Measurements from ENCODE around the gene KCNK15. TPM values are rescaled to one million over a fixed set of nuclear protein-coding genes. Genes with fewer than 3 reads are reported as not detected.

The KCNK15 gene
- total and polyA plus RNA-seq, 4 experiments from 2014 or later, result not detected

DNA sequence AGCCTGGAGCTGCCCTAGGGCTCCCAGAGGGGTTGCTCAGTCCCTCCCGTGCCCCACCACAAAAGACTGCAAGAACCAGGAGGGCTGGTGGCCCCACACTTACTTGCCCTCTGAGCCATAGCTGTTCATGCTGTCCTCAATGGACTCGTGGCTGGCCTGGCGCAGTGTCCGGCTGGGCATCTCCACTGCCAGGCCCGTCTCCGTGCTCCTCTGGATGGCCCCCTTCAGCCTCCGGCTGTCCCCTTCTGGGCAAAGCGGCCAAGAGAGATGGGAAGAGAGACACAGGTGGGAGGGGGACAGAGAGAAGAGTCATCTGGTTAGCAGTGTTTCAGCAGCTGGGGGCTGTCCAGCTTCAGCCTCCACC, 25.5 kb downstream of the KCNK15 start:
- Histone ChIP-seq H3K27ac (ENCODE audit: low read depth, low read length) (no peak overlapping the region), H3K4me1 (ENCODE audit: insufficient read depth, low read length) (no peaks in the 10 kb centered on the region), H3K27me3 (ENCODE audit: insufficient read depth, low read length) (peaks cover 3% of the 10 kb centered on the region), H3K4me3 (ENCODE audit: low read length in 2 of 2) (no peak overlapping the region), H3K36me3 (ENCODE audit: insufficient read depth, low read length) (no peaks in the 10 kb centered on the region), H3K9me3 (ENCODE audit: control insufficient read depth in 1 of 2, low read length in 2 of 2) (no peaks in the 10 kb centered on the region)
- ChIA-PET CTCF (ENCODE audit: partially characterized antibody) (no interaction called here), POLR2A (ENCODE audit: partially characterized antibody) (no interaction called here)
- intact Hi-C loops (cut with micrococcal nuclease), result no loop called here
- peaks cover 0 to 3% (median 0%) of the 10 kb centered on the region in 4 donors for H3K4me1 Mint-ChIP-seq
- no peaks in the 10 kb centered on the region for H3K36me3 Mint-ChIP-seq
- no peak overlapping the region for H3K4me3 Mint-ChIP-seq
- H3K9me3 Mint-ChIP-seq, result no peaks in the 10 kb centered on the region
- H3K27ac Mint-ChIP-seq, result no peak overlapping the region
- H3K27me3 Mint-ChIP-seq, result peaks cover 13 to 31% of the 10 kb centered on the region in 2 donors
- no peak for DNase-seq

DNA sequence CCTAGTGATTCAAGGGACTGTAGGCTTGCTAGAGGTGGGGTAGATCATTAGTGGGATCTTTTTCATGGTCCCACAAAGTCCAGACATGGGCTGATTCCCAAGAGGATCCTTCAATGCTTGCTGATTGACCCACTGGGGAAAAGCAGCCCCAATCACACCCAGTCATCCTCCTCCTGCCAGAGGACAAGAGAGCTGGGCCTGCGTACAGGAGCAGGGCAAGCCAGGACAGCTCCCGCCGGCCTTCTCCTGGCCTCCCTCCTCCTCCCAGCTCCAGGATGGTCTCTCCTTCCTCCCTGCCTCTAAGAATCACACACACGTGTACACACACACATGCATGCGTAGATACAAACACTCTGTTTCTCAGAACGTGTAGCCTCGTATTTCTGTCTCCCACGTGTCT, 27.0 kb downstream of the KCNK15 start:
- no peak for DNase-seq
- Histone ChIP-seq H3K4me3 (ENCODE audit: low read length in 2 of 2) (no peak overlapping the region), H3K4me1 (ENCODE audit: insufficient read depth, low read length) (no peaks in the 10 kb centered on the region), H3K9me3 (ENCODE audit: control insufficient read depth in 1 of 2, low read length in 2 of 2) (no peaks in the 10 kb centered on the region), H3K27ac (ENCODE audit: low read depth, low read length) (no peak overlapping the region), H3K27me3 (ENCODE audit: insufficient read depth, low read length) (peaks cover 3% of the 10 kb centered on the region), H3K36me3 (ENCODE audit: insufficient read depth, low read length) (no peaks in the 10 kb centered on the region)
- Mint-ChIP-seq H3K27me3 (peaks cover 16 to 31% of the 10 kb centered on the region in 2 donors), H3K4me3 (no peak overlapping the region), H3K9me3 (peaks cover 0 to 3% (median 0%) of the 10 kb centered on the region in 8 donors), H3K27ac (no peak overlapping the region), H3K36me3 (no peaks in the 10 kb centered on the region), H3K4me1 (peaks cover 0 to 3% (median 0%) of the 10 kb centered on the region in 4 donors)
- POLR2A ChIA-PET (ENCODE audit: partially characterized antibody), result no interaction called here
- intact Hi-C loops (cut with micrococcal nuclease), result no loop called here
- CTCF ChIA-PET (ENCODE audit: partially characterized antibody), result no interaction called here

DNA sequence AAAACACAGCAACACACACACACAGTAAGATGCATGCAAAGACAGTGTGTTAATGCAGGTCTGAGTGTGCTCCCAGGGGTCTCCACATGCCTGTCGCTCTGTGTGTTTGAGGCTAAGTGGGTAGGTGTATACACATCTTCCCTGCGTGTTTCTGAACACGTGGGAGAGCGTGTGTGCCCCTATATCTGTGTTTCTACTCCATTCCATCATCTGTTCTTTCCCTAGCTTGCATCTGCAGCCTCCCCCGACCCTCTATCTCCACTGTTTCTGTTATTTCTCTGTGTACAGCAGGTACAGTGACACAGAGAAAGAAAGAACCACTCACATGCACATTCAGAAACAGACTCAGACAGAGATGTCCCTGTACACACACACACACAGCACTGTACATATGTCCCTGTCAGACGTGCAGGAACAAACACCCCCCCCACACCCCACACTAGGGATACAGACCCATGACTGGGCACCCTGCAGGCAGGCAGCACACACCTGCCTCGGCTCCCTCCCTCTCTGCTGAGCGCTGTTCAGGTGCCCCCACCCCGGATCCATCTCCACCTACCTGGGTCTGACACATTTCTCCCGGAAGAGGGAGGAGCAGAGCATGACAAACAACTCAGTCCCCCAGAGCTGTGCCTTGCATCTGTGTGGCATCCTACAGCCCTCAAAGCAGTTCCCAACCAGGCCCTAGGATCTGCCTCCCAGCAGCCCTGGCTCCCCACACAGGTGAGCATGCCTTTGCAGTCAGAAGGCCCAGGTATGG, 27.6 kb downstream of the KCNK15 start:
- Histone ChIP-seq H3K27ac (ENCODE audit: low read depth, low read length) (no peak overlapping the region), H3K4me3 (ENCODE audit: low read length in 2 of 2) (no peak overlapping the region), H3K36me3 (ENCODE audit: insufficient read depth, low read length) (no peaks in the 10 kb centered on the region), H3K27me3 (ENCODE audit: insufficient read depth, low read length) (peaks cover 3% of the 10 kb centered on the region), H3K9me3 (ENCODE audit: control insufficient read depth in 1 of 2, low read length in 2 of 2) (no peaks in the 10 kb centered on the region), H3K4me1 (ENCODE audit: insufficient read depth, low read length) (no peaks in the 10 kb centered on the region)
- POLR2A ChIA-PET (ENCODE audit: partially characterized antibody), result no interaction called here
- H3K27ac Mint-ChIP-seq, result no peak overlapping the region
- CTCF ChIA-PET (ENCODE audit: partially characterized antibody), result no interaction called here
- no peak for DNase-seq
- peaks cover 0 to 3% (median 0%) of the 10 kb centered on the region in 8 donors for H3K9me3 Mint-ChIP-seq
- peaks cover 0 to 3% (median 0%) of the 10 kb centered on the region in 4 donors for H3K4me1 Mint-ChIP-seq
- peaks cover 16 to 33% of the 10 kb centered on the region in 2 donors for H3K27me3 Mint-ChIP-seq
- intact Hi-C loops (cut with micrococcal nuclease), result no loop called here
- no peak overlapping the region for H3K4me3 Mint-ChIP-seq
- H3K36me3 Mint-ChIP-seq, result no peaks in the 10 kb centered on the region

- ChIA-PET POLR2A (ENCODE audit: partially characterized antibody) (no interaction called here), CTCF (ENCODE audit: partially characterized antibody) (no interaction called here)
- Histone ChIP-seq H3K36me3 (ENCODE audit: insufficient read depth, low read length) (no peaks in the 10 kb centered on the region), H3K4me3 (ENCODE audit: low read length in 2 of 2) (no peak overlapping the region), H3K4me1 (ENCODE audit: insufficient read depth, low read length) (no peaks in the 10 kb centered on the region), H3K27me3 (ENCODE audit: insufficient read depth, low read length) (no peaks in the 10 kb centered on the region), H3K9me3 (ENCODE audit: control insufficient read depth in 1 of 2, low read length in 2 of 2) (no peaks in the 10 kb centered on the region), H3K27ac (ENCODE audit: low read depth, low read length) (no peak overlapping the region)
- Mint-ChIP-seq H3K4me3 (no peak overlapping the region), H3K27ac (no peak overlapping the region), H3K9me3 (peaks cover 0 to 3% (median 0%) of the 10 kb centered on the region in 8 donors), H3K27me3 (peaks cover 11 to 21% of the 10 kb centered on the region in 2 donors), H3K36me3 (no peaks in the 10 kb centered on the region), H3K4me1 (no peaks in the 10 kb centered on the region)
- intact Hi-C loops (cut with micrococcal nuclease), result no loop called here
- no peak for DNase-seq
These were observed 31.3 kb downstream of the KCNK15 start for GRCh38 chr20:44776980-44777379.

GRCh38 chr20:44780226-44780625, 34.6 kb downstream of the KCNK15 start:
- no peak overlapping the region for H3K4me3 Mint-ChIP-seq
- no peaks in the 10 kb centered on the region for H3K4me1 Mint-ChIP-seq
- Histone ChIP-seq H3K4me3 (ENCODE audit: low read length in 2 of 2) (no peak overlapping the region), H3K4me1 (ENCODE audit: insufficient read depth, low read length) (no peaks in the 10 kb centered on the region), H3K36me3 (ENCODE audit: insufficient read depth, low read length) (no peaks in the 10 kb centered on the region), H3K9me3 (ENCODE audit: control insufficient read depth in 1 of 2, low read length in 2 of 2) (no peaks in the 10 kb centered on the region), H3K27me3 (ENCODE audit: insufficient read depth, low read length) (no peaks in the 10 kb centered on the region), H3K27ac (ENCODE audit: low read depth, low read length) (no peak overlapping the region)
- DNase-seq, result peak in 4 of 5 donors; percentile 8 to 18 (median 15)
- intact Hi-C loops (cut with micrococcal nuclease), result no loop called here
- H3K27me3 Mint-ChIP-seq, result peaks cover 11 to 27% of the 10 kb centered on the region in 2 donors
- no peaks in the 10 kb centered on the region for H3K36me3 Mint-ChIP-seq
- ChIA-PET CTCF (ENCODE audit: partially characterized antibody) (no interaction called here), POLR2A (ENCODE audit: partially characterized antibody) (no interaction called here)
- H3K9me3 Mint-ChIP-seq, result peaks cover 0 to 3% (median 0%) of the 10 kb centered on the region in 8 donors
- H3K27ac Mint-ChIP-seq, result no peak overlapping the region

DNA sequence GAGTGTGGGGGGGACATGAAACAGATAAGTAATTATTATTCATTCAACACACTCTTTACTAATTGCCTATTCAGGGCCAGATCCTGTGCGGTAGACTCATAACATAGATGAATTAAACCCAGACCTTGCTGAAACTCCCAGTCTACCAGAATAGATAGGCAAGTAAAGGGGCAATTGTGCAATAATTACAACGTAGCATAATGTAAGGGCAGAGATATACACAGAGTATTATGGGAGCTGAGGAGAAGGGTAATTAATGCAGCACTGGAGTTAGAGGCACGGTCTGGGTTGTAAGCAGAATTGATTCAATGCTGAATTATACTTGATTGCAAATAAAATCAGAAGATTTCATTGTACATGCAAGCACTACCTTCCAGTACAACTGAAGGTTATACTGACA, 35.5 kb downstream of the KCNK15 start:
- no peak overlapping the region for H3K4me3 Mint-ChIP-seq
- H3K27ac Mint-ChIP-seq, result no peak overlapping the region
- no peaks in the 10 kb centered on the region for H3K36me3 Mint-ChIP-seq
- Histone ChIP-seq H3K4me1 (ENCODE audit: insufficient read depth, low read length) (no peaks in the 10 kb centered on the region), H3K4me3 (ENCODE audit: low read length in 2 of 2) (no peak overlapping the region), H3K27ac (ENCODE audit: low read depth, low read length) (no peak overlapping the region), H3K27me3 (ENCODE audit: insufficient read depth, low read length) (no peaks in the 10 kb centered on the region), H3K36me3 (ENCODE audit: insufficient read depth, low read length) (no peaks in the 10 kb centered on the region), H3K9me3 (ENCODE audit: control insufficient read depth in 1 of 2, low read length in 2 of 2) (no peaks in the 10 kb centered on the region)
- CTCF ChIA-PET (ENCODE audit: partially characterized antibody), result no interaction called here
- peaks cover 11 to 26% of the 10 kb centered on the region in 2 donors for H3K27me3 Mint-ChIP-seq
- no peaks in the 10 kb centered on the region for H3K4me1 Mint-ChIP-seq
- intact Hi-C loops (cut with micrococcal nuclease), result no loop called here
- POLR2A ChIA-PET (ENCODE audit: partially characterized antibody), result no interaction called here
- no peak for DNase-seq
- H3K9me3 Mint-ChIP-seq, result peaks cover 0 to 3% (median 0%) of the 10 kb centered on the region in 8 donors

DNA sequence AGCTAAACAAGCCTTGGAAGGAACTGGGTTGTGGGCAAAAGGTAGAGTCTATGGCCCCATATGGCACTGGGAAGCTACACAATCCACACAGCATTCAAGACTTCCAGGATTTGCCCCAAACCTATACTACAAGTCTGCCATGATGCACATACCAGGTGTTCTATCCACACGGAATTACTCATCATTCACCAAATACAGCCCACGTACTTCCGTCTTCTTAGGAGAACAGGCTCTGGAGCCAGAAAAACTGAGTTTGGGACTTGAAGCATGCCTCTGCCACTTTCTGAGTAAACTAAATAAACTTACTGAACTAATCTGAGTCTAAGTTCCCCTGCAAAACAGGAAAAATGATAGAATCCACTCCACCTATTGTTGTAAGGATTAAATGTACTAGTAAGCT, 36.1 kb downstream of the KCNK15 start:
- no peak overlapping the region for H3K27ac Mint-ChIP-seq
- H3K4me1 Mint-ChIP-seq, result no peaks in the 10 kb centered on the region
- H3K4me1 ChIP-seq (ENCODE audit: insufficient read depth, low read length), result no peaks in the 10 kb centered on the region
- H3K9me3 Mint-ChIP-seq, result peaks cover 0 to 3% (median 0%) of the 10 kb centered on the region in 8 donors
- no peak for DNase-seq
- no peak overlapping the region for H3K4me3 Mint-ChIP-seq
- POLR2A ChIA-PET (ENCODE audit: partially characterized antibody), result no interaction called here
- H3K9me3 ChIP-seq (ENCODE audit: control insufficient read depth in 1 of 2, low read length in 2 of 2), result no peaks in the 10 kb centered on the region
- CTCF ChIA-PET (ENCODE audit: partially characterized antibody), result no interaction called here
- peaks cover 12 to 29% of the 10 kb centered on the region in 2 donors for H3K27me3 Mint-ChIP-seq
- H3K4me3 ChIP-seq (ENCODE audit: low read length in 2 of 2), result no peak overlapping the region
- no peaks in the 10 kb centered on the region for H3K27me3 ChIP-seq (ENCODE audit: insufficient read depth, low read length)
- intact Hi-C loops (cut with micrococcal nuclease), result no loop called here
- H3K36me3 ChIP-seq (ENCODE audit: insufficient read depth, low read length), result no peaks in the 10 kb centered on the region
- no peaks in the 10 kb centered on the region for H3K36me3 Mint-ChIP-seq
- no peak overlapping the region for H3K27ac ChIP-seq (ENCODE audit: low read depth, low read length)
